GM21390 (cell line): ENCODE results near the gene ARVCF.

ENCODE experiments used
- ATAC-seq: cut with Tn5 transposase; IDR thresholded peaks from one replicate; pipeline ENCODE4 v1.9.1; 2021; ENCODE audit not compliant: unreplicated experiment

Gene ARVCF

DNA sequence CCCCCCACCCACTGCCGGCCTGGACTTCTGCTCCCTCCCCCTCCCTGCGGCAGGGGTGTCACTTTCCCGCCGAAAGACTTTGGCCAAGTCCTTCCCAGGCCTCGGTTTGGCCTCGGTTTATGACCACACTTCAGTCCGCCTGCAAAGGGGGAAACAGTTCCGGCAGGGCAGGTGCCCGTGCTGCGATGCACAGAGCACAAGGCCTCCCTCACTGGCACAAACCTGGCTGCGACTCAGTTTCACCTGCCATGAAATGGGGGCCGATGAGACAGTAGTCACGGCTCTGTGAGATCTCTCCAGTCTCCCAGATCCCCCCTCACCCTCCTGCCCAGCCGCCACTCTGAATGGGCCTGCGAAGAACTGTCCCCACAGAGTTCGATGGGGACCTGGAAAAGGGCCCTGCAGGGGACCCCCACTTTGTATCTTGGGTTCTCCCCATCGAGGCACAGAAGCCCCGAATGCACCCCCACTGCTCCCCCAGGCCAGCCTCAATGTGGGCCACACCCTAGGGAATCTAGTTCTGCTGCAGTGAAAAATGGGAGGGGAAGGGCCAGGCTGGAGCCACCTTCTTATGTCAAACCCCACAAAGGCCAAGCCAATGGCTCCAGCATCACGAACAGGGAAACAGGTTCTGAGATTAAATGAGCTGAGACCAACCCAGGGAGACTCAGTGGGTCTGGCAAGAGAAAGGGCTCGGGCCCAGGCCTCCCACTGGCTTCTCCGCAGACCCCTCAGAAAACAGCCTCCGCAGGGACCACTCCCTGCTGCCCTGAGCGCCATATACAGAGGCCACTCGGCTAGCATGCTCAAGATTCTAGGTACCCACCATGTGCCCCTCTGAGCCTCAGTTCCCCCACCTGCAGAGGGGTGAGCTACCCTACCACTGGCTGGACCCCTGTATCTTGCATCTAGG is 29.0 kb downstream of the ARVCF start:
- ATAC-seq: no peak

DNA sequence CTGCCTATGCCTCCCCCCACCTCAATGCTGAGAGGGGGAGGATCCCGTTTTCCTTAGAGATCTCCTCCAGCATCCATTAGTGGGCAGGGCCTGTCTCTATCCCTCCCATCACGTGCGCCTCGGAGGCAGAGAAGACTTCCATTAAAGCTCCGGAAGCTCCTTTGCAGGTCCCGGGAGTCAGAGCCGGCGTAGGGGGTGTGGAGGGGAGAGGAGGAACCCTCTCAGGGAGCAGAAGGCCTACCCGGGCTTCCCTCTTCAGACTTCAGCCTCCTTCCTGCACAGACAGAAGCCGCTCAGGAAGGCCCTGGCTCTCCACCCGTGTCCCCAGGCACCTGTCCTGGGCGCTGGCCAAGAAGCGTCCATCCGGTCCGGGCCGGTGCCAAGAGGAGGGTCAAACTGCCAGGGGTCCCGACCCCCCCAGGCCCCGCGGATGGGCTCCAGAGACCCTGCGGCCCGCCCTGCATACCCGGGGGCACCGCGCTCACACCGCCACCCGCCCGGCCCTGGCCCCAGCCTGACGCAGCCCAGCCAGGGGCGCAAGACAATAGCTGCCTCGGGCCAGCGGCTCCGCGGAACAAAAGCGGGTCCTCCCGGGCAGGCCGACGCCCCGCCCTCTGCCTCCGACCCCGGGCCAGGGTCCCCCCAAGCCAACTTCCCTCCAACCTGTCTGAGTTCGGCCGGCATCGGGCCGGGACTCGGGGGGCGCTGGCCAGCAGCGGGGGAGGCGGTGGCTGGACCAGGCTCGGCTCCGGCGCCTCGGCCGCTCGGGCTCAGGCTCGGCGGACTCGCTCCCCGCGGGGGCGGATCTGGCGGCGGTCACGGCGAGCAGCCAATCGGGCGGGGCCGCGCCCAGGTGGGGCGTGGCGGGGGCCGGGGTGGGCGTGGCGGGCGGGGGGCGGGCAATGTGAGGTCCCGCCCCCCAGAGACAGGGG is 29.9 kb downstream of the ARVCF start:
- ATAC-seq: no peak

DNA sequence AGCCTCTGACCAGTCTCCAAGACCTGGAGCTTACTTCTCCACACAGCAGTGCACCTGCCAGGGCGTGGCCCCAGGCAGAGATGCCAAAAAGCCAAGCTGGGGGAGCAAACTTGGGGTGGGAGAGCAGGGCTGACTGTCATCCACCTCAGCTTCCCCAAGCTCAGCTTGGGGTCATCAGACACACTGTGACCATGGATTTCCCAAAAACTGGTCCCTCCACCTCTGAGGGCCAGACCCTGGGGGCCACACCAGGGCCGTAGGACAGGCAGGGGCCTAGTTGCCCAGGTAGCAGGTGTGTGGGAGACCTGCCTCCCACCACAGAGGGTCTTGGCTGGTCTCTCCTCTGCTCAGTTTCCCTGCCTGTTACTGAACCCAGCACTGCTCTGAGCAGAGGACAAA is 30.6 kb downstream of the ARVCF start:
- ATAC-seq: no peak

DNA sequence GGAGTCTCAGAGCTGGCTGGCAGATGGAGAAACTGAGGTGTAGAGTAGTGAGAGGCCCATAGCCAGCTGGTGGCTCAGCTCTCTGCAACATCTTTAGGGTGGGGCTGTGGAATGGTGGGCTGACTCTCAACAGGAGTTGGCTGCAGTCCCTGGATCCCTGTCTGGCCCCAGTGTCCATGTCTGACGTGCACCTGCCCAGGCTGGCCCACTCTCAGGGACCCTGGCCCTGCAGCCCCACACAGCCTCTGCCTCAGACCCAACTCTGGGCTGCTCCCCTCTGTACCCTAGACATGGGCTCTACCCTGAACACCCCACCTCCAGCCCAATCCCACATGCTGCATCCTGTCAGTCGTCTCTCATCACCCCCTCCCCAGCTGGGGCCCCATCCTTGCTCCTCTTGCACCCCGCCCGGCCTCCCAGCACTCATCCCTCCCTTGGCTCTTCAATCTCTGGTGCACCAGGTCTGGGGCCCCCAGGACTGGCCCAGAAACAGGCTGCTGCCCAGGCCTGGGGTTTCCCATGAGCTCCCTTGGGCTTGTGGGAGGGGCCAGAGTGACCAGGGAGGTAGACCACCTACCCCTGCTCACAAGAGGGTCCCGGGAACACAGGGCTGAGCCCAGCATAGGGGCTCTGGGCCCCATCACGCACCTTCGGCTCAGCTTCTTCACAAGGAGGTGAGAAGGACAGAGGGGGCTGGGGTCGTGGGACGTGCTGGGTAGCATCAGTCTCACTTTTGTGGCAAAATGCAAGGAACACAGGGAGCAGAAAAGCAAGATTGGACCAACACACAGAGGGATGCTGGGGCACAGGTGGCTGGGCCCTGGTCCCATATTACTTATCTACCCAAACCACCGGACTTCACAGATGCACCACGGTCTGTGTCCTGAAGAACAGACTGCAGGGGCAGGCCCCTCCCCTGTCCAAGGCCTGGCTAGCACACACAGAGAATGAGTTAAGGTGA is 31.5 kb downstream of the ARVCF start:
- ATAC-seq: no peak

DNA sequence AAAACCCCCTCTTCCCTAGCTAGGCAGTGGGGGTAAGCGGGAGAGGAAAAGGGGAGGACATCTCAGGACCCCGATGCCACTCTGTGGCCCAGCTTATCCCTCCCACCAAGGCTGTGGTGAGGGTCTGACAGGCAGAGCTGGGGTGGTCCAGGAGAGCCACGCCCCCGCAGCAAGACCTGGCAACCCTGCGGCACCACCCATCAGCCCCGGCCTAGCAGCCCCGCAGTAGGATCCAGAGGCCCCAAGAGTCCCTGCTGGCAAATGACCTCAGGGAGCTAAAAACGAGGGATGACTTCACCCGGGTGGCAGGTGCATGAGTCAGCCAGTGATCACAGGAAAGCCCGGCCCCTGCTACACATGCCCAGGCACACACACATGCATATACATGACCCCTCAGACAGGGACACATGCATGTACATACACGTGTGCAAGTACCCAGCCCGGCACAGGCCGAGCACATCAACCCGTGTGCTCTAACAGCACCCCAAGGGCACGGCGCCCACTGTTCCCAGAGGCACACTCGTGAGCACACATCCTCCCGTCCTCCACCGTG is 32.3 kb downstream of the ARVCF start:
- ATAC-seq: no peak

DNA sequence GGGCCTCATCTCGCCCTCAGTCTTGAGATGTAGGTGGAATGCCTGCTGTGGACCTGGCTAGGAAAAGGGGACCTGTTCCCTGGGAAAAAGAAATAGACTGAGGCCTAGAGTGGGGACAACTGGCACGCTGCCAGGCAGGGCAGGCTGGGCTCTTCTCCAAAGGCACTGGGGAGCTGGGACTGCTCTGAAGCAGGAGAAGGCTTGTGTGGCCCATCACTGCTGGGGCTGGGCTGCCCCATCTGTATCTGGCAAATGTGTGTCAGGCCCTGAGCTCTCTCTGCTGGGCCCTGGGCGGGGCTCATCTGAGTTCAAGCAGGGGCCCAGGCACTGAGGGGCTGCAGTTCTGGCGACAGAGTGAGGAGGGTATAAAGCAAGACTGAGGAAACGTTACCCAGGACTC is 32.9 kb downstream of the ARVCF start:
- no peak for ATAC-seq

DNA sequence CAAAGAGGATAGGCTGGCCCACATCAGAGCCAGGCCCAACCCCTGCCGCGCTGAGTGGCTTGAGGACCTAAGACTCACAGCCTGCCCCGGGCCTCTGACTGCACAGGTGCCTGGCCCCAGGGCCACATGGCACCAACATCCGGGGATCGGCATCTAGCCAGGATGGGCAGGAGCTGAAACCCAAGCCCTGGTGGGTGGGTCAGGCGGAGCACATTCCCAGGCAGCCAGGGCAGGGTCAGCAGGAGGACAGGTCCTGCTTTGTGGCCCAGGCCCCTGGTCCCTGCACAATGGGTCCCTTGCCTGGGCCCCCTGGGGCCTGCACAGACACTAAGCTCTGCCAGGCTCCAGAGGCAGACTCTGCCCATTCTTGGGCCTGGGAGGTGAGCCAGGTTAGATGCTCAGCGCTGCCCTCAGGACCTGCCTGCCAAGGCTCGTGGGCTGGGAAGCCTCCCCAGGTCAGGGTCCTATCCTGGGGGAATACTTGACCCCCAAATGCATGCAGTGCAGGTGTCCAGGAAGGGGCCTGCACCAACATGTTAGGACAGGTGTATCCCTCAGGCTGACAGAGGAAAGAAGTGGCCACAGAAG is 33.5 kb downstream of the ARVCF start:
- ATAC-seq: no peak

- ATAC-seq: no peak
These were observed 34.4 kb downstream of the ARVCF start for GRCh38 chr22:19981961-19982920.

GRCh38 chr22:19981171-19981960 is 35.3 kb downstream of the ARVCF start:
- ATAC-seq: no peak

- ATAC-seq: no peak
These were observed 35.9 kb downstream of the ARVCF start for GRCh38 chr22:19980766-19981165.

DNA sequence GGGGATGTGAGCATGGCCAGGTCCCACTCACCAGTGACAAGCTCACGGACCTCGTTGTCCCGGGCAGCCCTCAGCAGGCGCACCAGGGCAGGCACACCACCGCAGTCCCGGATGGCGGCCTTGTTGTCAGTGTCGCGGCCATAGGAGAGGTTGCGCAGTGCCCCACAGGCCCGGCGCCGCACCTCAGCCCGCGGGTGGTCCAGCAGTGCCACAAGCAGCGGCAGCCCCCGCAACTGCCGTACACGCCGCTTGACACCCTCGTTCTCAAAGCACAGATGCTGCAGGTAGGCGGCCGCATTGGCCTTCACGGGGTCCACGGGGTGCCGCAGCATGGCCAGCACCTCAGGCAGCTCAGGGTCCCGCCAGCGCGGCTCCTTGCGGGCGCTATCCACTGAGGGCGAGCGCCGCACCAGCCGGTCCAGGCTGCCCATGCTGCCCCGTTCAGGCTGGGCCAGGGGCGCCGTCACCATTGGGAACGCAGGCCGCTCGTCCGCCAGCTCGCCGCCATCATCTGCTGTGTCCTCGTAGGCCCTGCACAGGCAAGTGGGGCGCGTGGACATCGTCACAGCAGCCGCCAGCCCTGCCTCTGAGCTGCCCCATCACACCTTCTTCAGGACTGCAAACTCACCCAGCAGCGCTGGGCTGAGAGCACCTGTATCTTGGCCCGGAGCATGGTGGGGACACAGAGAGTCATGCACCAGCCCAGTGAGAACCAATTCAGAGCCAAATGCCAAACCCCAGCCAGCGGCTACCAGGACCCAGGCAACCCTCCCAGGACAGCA is 36.7 kb downstream of the ARVCF start:
- ATAC-seq: no peak

DNA sequence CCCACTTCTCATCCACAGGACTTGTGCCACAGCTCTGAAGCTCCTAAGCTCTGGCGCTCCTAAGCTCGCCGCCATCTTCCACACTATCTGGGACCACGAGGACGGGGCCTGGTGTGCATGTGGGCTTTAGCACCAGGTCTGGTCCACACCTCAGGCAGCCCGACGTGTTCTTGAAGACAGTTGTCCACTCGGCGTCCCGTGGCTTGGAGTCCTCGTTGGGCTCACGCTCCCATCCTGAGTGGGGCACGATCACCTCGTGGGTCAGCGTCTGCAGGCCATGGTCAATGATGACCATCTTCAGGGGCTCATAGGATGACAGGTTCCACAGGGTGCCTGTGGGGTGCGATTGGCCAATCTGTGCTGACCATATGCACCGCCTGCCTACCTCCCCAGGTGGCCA is 37.9 kb downstream of the ARVCF start:
- ATAC-seq: no peak

GRCh38 chr22:19977296-19978243 is 39.1 kb downstream of the ARVCF start:
- no peak for ATAC-seq

- no peak for ATAC-seq
These were observed 40.0 kb downstream of the ARVCF start for GRCh38 chr22:19976671-19977070.

DNA sequence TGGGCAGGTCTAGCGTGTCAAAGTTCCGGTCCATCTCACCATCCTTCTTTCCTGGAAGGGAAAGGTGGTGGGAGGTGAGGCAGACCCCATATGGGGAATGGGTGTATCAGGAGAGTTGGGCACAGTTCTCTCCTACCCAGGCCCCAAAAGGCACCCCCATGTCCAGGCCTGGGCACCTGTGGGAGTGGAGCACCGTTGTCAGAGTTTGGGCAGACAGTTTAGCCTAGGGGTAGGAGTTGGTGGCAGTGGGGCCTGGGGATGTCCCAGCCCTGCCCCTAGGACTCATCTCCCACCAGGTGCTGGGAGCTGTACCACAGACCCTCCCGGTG is 41.0 kb downstream of the ARVCF start:
- ATAC-seq: no peak

DNA sequence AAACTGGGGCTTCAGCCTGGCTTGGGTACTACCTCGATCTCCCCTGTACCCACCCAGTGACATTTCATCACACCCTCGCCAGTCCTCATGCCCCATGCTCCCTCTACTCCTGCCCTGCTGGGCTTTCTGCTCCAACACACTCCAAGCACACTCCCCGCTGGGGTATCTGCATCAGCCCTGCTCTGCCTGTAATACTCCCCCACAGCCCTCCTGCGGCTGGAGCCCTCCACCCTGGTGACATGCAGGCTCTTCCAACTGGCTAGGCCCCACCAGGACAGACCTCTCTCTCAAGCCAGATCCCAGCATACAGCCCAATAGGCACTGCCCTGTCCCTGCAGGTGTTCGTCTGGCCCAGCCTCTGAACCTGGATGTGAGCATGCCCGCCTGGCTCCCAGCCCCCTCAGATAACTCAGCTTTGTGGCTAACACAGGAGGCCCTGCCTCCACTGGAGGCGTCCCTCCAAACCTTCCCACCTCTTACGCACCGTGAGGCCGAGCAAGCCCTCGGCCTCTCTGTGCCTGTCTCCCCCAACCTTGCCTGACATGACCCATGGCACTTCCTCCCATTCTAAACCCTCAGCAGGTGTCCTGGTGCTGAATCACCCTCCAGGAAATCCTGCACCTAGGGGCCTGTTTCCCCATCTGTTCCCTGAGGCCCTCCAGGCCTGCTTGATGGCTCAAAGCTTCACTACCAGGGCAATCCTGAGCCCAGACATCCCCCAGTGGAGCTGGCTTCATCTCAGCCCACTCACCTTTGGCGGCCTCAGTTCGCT is 41.5 kb downstream of the ARVCF start:
- no peak for ATAC-seq
